GM12873 (cell line): ENCODE data around the gene IQSEC3.

Experiments used
- CTCF ChIP-seq: IDR thresholded peaks from 2 replicates; pipeline ENCODE4 v1.5.1; 2012; ENCODE audit warnings: low read depth, mild to moderate bottlenecking, moderate library complexity, low read length, control low read depth; ENCODE audit not compliant: insufficient read depth; ENCODE audit errors: missing control alignments

The IQSEC3 gene

GRCh38 chr12:160858-161257 is 94.3 kb downstream of the IQSEC3 start:
- TF ChIP-seq CTCF: no peak

GRCh38 chr12:161823-162222 is 95.3 kb downstream of the IQSEC3 start:
- TF ChIP-seq CTCF: no peak

DNA sequence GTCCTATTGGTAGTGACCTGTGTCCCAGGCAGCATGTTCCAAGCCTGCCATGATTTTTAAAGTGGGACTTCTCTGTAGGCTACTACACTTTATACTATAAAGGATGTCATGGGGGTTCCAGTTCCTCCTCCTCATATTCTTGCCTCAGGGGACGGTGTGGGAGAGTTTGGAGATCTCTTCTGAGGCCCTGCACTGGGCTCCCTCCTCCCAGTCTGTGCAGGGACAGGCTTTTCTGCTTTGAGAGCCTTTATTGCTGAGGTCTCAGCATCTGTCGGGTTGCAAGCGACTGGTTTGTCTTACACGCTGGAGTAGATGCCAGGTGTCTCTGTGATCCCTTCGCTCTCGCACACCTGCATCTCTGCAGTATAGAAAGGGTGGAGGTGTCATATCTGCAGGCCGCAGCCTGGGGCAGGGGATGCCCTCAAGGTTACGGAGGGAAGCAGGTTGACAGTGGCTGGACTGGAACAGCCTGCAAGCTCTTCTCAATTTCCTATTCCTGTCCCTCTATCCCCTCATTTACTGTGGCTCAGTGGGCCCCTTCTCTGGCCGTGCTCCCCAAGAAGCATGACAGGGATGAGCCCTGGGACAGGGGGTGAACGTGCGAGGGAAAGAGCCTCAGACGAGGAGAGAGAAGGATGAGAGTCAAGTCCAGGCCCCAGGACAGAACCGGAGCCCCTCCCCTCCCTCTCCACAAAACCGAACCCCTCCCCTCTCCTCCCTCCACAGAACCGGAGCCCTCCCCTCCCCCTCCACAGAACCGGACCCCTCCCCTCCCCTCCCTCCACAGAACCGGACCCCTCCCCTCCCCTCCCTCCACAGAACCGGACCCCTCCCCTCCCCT is 96.1 kb downstream of the IQSEC3 start:
- no peak for TF ChIP-seq CTCF

DNA sequence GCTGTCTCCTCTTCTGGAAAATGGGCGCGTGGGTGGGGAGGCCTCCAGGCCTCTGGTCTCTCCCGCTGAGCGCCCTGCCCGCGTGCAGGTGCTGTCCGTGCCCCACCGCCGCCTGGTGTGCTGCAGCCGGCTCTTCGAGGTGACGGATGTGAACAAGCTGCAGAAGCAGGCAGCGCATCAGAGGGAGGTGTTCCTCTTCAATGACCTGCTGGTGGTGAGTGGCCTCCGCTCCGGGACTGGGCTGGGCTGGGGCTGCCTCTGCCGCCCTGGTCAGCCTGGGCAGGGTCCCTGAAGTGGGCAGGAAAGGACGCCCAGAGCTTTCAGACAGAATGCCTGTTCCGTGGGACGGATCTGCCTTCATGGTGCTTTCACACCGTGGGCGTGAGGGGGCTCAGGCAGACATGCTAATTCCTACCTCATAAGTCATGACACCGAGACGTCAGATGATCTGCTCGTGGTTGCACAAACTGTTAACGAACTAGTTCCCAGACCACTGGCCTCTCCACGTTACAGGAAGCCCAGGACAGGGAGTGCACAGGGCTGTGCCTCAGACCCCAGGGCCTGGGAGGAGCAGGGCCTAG is 96.9 kb downstream of the IQSEC3 start:
- TF ChIP-seq CTCF: no peak

GRCh38 chr12:164207-164606 is 97.6 kb downstream of the IQSEC3 start:
- no peak for TF ChIP-seq CTCF

GRCh38 chr12:165862-166368 is 99.3 kb downstream of the IQSEC3 start:
- TF ChIP-seq CTCF: no peak

- TF ChIP-seq CTCF: no peak
Measured at GRCh38 chr12:166425-167075, 100.0 kb downstream of the IQSEC3 start.
